Stimulated activated CD4-positive, alpha-beta T cell treated with anti-CD3 and anti-CD28 coated beads, TNF-alpha, amount 100 ng/mL, for 24 hours (primary cell): ENCODE data around the gene NPBWR2.

Experiments
- DNase-seq, 3 experiments: peaks; one replicate each; pipeline ENCODE4 v3.0.0-alpha.2; 2020; ENCODE audit warnings: low read depth in 3 of 3

The NPBWR2 gene

DNA sequence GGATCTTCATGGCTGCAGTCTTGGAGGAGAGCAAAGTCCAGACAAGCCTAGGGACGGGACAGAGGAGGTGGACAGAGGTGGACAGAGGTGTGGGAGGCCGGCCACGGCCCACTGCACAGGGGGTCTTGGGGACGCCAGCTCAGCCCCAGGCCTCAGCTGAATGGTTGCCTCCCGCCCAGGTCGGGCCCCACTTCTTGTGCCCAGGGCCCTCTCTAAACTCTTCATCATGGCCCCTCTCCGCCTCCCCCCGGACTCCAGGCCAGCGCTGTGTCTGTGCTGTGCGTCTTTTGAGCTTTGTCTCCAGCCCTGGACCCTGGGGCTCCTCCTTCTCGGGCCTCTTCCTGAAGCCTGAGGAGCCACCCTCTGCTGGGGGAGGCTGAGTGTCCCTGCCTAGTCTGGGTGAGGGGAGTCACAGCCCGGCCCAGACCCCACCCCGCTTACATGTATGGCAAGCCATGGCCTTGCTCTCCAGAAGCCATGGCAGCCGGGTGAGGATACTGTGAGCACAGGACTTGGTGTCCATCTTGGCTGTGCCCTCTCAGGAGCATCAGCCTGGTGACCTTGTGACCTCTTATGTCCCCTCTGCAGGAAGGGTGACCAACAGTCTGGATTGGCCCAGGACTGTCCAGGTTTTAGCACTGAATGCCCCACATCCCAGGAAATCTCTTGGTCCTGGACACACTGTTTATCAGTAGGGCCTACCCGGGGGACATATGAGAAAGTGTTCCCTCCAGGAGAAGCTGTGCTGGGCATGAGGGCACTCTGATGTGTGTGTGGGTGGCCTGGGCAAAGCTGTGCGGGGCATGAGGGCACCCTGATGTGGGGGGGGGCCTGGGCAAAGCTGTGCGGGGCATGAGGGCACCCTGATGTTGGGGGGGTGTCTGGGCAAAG lies 9.4 kb upstream of the NPBWR2 start:
- no peak for DNase-seq

DNA sequence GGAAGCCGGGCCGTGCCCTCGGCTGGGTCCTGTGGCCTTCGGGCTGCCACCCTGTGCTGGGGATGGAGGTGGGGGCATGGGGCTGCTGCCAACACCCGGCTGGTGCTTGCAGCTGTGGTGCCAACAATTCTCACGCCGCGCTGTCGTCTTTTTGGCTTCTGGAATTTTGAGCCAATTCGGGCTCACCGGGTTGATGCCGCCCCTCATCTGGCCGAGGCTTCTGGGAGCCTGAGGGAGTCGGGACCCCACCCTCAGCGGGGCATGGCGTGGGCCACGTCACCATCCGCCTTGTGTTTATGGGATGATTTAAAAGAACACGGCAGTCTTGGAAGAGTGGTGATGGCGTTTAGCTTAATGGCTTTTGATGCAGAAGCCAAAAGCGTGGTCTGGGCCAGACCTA lies 8.7 kb upstream of the NPBWR2 start:
- no peak for DNase-seq

DNA sequence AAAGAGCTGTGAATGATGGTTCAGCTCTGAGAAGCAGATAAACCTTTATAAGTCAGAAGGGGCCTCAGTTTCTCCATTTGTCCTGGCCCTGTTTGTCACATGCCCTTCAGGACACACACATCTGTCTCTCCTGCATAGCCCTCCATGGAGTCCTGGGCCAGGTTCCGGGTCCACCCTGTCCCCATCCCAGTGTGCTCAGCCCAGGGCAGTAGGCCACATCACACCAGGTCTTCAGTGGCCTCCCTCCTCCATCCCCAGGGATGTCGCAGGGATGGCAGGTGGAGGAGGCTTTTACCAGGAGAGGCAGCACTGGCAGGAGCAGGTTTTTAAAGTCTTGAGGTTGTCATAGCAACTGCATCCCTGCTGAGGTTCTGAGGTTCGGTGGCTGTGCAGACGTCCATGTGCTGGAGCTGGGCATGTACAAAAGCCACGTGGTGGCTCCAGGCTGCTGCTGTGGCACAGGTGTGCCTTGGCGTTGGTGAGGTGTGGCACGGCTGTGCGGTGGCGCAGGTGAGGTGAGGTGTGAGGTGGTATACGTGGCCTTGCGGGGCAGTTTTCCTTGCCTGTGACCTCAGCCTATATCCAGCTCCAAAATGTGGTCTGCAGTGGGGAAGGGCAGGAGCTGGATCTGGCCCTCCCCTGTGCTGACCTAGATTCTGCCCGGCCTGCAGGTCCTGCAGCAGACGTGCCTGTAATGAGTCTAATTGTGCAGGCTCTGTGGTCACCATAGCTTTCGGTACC lies 8.0 kb upstream of the NPBWR2 start:
- DNase-seq: no peak

DNA sequence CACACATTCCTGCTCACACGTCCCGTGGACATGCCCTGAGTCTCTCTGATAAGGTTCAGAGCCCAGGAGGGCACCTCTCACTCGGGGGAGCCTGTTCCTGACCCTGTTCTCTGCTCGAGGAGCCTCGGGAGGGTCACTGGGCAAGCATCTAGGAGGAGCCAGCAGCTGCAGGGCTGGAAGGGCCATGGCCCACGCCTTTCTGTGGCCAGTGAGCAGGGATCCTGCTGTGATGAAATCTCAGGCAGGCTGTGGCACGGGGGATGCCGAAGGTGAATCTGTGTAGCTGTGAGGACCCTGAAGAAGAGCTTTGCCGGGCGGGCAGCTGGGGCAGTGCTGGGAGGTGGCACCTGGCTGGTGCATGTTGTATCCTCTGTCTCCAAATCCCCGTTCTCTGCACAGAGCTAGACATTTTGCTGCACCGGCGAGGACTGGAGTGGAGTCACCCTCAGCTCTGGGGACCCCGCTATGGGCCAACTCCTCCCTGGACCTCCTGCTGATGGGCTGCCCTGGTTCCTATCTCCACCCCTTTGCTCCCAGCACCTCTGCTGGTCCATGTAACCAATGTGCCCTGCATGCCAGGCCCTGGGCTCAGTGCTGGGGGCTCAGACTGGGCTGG lies 7.1 kb upstream of the NPBWR2 start:
- no peak for DNase-seq

DNA sequence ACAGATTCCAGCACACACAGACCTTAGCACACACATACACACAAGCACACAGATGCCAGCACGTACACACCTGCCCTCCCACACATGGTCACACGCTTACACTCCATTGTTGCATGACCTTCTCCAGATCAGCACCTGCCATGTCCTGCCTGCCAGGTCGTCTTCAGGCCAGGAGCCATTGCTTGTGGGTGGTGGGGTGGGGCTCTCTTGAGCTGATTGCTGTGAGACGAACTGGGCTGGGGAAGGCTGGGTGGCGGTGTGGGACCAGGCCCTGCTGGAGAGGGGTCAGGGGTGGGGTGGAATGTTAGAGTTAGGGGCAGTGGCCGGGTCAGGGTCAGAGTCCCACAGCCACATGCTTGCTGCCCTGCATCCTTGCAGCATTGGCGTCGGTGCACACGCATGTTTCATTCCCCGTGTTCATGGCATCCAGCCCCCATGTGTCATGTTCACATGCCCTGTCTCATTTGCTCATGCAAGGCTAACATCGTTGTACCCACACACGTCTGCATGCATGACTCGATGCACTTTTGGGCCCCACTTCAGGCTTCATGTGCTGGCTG lies 6.5 kb upstream of the NPBWR2 start:
- DNase-seq: no peak

DNA sequence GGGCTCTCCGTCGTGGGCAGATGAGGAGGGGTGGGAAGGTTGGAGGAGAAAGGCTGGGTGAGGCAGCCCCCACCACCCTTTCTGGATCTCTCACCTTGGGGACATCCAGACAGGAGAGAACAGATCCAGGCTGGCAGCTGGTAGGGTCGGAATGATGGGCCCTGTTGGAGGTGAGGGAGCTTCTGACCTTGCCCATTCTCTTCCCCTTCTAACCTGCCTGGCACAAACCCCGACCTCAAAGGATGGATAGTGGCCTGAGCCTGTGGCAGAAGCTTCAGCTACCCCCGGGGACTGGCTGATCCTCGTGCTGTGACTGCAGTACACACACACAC lies 6.0 kb upstream of the NPBWR2 start:
- DNase-seq: no peak

DNA sequence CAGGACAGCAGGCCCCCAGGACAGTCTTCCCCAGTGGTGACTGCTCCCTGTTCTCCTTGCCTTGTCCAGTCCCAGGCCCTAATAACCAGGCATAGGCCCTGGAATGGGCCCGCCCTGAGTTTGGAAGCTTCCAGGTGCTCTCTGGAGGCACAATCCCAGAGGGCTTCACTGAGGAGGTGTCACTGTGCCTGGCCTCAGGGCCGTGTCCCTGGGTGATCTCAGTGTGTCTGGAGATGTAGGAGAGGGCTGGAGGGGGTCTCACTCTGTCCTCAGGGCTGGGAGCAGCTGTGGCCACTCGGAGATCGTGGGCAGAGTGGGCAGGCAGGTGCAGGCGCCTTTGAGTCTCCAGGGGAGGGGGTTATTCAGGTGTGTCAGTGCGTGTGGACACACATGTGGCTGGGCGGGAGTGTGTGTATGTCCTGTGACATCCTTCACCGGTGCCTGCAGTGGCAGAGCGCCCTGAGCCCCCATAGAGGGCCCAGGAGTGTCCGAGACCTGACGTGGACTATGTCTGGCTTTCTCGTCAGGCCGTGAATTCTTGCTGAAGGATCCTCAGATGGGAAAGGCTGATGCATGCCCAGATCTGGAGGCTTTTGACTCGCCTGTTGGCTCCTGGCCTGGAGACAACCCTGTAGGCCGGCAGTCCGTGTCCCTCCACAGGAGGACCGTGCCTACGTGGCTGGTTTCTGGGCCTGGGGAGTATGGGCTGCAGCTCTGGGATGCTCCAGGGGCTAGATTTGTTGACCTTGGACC lies 5.5 kb upstream of the NPBWR2 start:
- DNase-seq: no peak

DNA sequence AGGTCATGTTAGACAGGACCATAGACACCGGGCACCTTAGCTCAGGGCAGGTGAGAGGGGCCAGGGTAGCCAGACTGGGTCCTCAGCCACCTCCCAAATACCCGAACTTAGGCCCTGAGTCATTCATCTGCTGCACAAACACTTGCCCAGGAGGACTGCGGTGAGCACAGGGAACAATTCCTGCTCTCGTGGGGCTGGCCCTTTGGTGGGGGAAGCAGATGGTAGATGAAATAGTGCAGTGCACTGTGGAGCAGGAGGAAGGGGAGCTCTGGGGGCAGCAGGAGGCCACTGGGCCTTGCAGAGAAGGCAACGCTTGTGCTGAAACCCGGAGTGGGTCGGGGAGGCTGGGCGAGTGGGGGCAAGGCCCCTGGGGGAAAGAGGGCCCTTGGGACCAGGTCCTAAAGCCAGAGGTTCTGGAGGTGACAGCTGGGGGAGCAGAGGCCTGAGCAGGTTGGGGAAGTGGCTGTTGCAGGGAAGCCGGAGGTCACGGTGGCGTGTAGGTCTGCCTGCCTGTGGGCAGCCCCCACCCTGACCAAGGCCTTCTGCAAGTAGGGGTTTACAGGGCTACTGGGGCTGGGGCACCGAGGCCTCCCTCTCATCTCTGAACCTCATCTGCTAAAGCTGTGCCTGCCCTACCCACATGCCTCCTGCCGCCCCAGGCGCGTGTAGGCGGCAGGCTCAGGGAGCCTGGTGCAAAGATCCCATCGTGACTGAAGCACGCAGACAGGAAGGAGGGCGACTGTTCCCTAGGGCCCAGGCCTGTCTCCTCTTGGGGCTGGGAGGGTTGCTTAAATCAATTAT lies 4.7 kb upstream of the NPBWR2 start:
- DNase-seq: no peak

DNA sequence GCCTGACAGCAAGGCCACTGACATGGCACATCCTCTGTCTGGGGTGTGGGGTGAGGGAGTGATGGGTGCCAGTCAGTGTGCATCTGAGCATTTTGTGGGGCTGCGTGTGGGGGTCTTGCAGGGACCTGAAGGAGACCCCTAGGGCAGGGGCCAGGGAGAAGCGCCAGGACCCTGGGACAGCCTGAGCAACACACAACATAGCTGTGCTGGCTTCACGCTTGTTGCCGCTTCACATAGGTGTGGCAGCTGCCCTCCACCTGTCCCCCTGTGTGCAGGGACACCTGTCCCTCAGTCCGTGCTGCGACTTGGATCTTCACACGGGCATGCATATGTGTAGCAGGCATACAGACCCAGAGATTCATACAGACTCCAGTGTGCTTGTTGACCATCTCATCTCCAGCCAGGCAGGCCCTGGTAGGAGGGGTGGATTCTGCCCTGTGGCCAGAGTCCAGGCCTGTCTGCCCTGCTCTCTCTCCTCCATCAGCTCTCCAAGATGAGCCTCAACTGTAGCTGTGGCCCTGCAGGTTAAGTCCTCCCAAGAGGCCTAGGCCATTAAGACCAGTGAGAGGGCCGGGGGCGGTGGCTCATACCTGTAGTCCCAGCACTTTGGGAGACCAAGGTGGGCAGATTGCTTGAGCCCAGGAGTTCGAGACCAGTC lies 3.2 kb upstream of the NPBWR2 start:
- DNase-seq: no peak

DNA sequence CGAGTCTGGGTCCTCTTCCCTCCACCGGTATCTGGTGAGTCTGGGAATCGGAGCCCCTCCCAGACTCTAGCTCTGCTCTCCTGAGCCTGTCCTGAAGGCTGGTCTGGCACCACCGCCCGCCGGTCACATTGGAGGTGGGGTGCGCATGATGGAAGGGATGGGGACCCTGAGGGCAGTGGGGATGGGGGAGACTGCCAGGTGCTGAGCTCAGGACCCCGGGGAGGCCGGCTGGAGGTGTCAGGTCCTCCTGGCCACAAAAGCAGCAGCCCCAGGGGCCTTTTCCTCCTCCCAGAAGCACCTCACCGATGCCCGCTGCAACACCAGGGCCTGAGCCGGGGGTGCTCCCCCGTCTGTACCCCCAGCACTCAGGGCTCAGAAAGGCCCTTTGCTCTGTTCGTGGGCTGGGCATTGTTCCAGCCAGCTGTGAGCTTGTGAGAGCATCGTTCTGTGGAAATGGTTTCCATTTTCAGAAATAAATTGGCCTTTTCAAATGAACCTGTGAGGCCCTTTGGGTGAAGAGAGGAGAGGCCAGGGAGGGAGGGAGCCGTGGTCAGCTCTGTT lies 2.5 kb upstream of the NPBWR2 start:
- DNase-seq: no peak

DNA sequence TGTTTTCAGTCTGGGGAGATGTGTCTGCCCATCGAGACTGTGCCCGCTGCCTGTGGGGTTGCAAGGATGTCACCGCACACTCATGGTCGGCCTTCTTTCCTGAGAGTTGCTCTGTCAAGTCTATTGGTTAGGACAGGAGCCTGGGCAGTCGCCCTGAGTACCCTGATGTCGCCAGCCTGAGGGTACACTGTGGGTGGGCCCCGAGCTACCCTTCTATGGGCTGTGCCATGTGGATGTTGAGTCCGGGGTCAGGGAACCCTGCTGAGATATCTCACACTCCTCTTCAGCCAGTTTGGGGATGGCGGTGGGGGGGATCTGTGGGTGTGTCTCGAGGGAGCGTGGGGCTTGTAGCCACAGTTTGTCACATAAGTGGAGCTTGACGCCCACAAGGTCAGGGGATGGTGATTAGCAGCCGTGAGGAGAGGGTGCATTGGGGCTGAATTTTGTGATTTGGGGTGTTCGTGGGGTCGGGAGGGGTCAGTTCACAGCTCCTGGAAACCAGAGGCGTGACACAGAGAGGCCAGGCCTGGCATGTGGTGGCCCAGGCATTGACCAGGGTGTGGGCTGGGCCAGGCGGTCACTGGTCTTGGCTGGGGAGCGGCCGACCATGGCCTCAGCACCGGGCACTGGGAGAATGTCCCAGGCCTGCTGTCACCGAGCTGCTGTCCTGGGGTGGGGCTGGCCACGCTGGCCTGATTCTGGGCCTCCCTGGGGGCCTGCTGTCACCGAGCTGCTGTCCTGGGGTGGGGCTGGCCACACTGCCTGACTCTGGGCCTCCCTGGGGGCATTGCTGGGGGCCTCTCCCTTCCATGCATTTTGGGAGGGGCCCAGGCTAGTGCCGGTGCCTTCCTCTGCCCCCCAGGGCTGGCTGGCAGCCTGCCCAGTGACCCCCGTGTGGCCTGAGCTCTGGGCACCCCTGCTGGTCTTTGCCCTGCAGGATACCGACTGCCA lies 1.6 kb upstream of the NPBWR2 start:
- no peak for DNase-seq

DNA sequence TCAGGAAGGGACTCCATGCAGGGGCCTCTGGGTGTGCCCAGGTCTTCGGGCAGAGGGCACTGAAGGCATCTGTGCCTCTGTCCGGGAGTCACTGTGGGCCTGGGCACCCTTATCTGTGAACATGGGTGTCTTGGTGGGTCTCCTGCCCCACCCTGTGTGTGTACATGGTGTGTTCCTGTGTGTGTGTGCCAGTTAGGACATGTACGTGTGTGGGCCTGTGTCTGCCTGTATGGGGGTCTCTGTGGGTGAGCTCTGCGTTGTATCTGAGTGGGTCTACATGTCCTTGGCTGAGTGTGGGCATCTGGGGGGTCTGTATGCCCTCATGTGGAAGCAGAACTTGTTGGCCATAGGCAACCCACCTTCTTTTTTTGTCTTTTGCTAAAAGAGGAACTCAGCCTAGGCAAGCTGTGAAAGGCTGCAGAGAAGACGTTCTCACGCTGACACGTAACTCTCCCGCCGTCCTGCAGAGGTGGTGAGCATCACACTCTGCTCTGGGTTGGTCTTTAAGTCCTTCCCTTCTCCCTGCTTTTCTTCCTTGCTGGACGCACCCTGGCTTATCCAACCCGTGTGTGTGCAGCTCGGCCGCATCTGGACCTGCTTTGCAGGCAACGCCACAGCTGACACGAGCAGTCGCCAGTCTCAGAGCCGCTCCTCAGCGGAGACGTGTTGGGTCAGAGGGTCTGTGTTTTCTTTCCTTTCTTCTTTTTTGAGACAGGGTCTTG lies 532 bp upstream of the NPBWR2 start:
- no peak for DNase-seq

DNA sequence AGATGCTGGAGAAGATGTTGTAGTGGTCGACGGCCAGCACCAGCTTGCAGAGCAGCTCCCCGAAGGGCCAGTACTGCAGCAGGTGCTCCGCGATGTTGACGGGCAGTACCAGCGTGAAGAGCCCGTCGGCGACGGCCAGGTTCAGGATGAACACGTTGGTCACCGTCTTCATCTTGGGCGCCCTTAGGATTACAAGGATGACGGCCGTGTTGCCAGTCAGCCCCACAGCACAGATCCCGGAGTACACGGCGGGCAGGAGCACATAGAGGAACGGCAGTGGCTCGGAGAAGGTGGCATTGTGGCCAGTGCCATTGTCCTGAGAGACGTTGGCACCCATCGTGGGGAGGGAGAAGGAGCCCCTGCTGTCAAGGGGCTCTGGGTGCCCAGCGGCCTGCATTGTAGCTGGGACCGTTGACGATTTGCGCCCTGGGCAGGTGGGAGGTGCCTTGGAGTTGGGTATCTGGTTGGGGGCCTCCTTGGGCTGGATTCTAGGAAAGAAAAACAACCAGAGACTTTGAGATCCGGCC lies 867 bp downstream of the NPBWR2 start:
- no peak for DNase-seq

DNA sequence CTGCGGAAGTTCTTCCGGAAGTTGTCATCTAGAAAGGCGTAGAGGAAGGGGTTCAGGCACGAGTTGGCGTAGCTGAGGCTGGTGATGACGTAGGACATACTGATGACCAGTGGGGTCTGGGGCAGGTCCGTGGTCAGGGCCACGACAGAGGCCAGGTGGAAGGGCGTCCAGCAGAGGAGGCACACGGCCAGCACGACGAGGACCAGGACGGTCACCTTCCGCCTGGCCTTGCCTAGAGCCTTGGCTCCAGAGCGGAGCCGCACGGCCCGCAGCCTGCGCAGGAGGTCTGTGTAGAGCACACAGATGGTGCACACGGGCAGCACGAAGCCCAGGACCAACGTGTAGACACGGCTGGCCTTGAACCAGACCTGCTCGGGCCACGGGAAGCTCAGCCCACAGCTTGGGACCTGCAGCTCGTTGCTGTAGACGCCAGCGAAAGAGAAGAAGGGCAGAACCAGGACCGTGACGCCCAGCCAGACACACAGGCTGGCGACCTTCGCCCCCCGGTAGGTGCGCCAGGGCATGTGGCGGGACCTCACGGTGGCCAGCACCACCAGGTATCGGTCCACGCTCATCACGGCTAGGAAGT lies 1.4 kb downstream of the NPBWR2 start:
- no peak for DNase-seq

DNA sequence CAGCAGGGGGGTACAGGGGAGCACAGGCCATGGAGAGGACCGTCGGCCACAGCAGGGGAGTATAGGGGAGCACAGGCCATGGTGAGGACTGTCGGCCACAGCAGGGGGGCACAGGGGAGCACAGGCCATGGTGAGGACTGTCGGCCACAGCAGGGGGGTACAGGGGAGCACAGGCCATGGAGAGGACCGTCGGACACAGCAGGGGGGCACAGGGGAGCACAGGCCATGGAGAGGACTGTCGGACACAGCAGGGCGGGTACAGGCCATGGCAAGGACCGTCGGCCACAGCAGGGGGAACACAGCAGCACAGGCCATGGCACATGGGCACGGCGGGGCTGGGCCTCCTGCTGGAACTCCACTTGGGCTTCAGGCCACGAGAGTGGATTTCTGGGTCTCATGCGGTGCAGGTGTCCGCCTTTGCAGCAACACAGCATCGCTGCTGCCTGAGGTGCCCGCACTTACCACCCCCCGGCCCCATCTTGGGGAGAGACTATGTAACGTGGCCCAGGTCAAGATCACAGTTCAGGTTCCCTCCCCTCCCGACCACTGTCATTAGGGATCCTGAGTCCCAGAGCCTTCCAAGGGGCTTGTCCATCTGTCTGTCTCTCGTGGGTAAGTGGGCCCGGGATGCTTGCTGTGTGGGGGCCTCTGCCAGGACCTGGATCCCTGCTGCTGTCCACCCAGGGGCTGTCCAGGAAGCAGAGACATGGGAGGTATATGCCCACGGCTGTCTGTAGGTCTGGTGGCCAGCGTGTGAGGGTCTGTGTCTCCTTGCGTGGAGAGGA lies 2.5 kb downstream of the NPBWR2 start:
- DNase-seq: no peak

DNA sequence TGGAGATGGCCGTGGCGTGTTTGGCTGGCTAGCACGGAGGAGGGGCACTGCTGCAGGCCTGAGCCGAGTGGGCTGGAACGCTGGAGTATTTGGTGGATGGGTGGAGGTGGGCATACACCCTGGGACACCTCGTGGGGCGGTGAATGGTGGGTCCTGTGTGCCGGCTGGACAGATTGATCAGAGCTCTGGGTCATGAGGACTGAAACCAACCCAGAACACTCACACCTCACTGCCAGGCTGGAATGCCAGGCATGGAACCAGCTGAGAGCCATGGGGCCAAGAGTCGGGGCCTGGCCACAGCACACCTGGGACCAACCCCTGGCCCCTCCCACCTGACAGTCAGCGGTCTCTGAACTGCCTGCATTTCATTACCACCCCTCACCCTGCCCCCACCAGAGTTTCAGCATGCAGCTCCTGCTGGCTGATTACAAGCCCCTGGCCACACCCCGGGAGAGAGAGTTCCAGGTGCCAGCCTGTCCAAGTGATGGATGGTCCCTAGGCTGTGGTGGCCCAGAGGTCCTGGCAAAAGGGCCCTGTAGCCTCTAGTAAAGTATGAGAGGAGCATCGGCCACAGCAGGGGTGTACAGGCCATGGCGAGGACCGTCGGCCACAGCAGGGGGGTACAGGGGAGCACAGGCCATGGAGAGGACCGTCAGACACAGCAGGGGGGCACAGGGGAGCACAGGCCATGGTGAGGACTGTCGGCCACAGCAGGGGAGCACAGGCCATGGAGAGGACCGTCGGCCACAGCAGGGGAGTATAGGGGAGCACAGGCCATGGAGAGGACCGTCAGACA lies 3.3 kb downstream of the NPBWR2 start:
- DNase-seq: no peak
